GM12873 (cell line): Measurements from ENCODE around the gene THBD.
A peak's percentile ranks its signal among the peaks of the same experiment; 100 is the strongest.

ENCODE experiments used
- TF ChIP-seq, protein P1 (sequence below): IDR thresholded peaks from 2 replicates; pipeline ENCODE4 v1.5.1; 2012; ENCODE audit warnings: low read depth, mild to moderate bottlenecking, moderate library complexity, low read length, control low read depth; ENCODE audit not compliant: insufficient read depth; ENCODE audit errors: missing control alignments

THBD gene

DNA sequence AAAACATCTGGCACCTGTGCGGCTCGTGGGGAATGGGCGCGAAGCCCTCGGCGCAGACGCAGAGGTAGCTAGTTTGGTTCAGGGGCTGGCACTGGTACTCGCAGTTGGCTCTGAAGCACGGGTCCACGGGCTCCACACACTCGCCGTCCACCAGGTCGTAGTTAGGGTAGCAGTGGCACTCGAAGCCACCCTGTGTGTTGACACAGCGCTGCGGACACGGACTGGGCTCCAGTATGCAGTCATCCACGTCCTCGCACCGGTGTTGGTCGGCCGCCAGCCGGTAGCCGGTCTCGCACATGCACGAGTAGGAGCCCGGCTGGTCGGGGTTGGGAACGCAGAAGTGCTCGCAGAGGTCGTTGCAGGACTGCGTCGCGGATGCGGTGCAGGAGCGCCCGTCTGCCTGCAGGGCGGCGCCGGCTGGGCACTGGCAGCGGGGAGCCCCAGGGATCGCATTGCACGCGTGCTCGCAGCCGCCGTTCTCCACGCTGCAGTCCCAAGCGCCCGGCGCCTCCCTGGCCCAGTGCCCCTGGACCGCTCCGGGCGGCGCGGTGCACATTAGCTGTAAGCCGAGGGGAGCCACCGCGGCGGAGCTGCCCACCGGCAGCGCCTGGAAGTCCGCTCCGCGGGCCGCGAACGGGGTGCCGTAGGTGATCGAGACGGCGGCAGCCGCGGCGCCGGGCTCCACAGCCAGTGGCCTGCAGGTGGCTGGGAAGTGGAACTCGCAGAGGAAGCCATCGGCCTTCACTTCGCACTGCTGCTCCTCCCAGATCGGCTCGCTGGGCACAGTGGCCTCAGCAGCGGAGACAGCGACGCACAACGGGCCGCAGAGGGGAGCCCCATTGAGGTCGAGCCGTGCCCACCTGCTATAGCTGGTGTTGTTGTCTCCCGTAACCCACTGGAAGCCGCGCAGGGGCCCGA lies 930 bp downstream of the THBD start:
- TF ChIP-seq, protein P1, sequence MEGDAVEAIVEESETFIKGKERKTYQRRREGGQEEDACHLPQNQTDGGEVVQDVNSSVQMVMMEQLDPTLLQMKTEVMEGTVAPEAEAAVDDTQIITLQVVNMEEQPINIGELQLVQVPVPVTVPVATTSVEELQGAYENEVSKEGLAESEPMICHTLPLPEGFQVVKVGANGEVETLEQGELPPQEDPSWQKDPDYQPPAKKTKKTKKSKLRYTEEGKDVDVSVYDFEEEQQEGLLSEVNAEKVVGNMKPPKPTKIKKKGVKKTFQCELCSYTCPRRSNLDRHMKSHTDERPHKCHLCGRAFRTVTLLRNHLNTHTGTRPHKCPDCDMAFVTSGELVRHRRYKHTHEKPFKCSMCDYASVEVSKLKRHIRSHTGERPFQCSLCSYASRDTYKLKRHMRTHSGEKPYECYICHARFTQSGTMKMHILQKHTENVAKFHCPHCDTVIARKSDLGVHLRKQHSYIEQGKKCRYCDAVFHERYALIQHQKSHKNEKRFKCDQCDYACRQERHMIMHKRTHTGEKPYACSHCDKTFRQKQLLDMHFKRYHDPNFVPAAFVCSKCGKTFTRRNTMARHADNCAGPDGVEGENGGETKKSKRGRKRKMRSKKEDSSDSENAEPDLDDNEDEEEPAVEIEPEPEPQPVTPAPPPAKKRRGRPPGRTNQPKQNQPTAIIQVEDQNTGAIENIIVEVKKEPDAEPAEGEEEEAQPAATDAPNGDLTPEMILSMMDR = peak; percentile 53

DNA sequence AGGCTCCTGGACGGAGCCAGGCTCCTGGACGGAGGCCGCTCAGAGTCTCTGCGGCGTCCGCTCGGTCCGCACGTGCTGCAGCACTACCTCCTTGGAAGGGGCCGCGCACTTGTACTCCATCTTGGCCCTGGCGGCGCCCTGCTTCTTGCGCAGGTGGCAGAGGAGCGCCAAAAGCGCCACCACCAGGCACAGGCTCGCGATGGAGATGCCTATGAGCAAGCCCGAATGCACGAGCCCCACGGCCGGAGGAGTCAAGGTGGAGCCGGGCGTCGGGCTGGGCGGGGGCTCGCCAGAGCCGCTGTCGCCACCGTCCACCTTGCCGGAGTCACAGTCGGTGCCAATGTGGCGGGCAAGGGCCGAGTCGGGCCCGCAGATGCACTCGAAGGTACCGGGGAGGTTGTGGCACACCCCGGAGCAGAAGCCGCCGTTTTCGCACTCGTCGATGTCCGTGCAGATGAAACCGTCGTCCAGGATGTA lies 1.7 kb downstream of the THBD start:
- TF ChIP-seq, protein P1 = no peak

DNA sequence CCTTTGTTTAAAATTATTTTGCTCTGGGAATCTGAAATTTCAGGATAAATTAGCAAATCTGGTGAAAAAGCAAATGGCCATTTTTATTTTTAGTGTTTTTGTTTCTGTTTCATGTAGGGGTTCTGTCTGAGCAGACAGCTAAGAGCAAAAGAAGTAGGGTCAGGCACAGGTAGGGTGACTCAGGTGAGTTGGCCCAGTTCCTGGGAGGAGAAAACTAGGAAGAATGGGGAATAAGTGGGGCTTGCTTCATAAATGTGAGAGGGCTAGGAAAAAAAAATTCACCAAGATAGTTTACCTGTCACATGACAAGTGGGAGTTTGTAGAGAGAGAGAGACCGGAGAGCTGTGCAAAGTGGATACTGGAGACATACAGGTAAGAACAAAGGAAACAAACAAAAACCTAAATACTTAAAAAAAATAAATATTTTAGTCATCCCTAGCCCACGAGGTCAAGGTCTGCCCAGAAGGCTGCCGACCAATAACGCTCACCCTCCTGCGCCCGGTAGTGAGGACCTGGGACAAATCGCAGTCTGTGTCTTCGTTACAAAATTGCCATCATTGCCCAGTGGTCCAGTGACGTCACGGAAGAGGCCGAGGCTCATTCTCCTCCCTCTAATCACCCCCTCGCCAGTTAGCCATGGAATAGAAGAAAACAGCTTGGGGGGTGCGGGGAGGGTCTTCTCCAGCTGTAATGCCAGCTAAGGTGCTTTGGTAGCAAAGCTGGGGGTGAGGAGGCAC lies 2.3 kb downstream of the THBD start:
- TF ChIP-seq, protein P1 = no peak

DNA sequence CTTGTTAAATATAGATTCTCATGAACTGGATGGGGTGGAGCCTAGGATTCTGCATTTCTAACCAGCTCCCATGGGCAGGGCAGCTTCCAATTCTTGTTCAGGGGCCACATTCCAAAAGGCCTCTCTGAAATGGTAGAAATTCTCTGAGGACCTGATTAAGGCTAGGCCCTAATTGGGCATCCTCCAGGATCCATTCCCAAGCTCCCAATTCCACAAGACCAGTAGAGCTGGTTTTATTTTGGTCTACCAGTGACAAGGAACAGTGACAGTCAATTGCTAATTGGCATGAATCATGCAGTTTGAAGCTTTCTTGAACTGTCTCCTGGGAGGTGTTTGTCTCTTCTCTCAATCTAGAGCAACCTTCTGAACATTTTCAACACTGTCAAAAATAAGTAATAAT lies 3.0 kb downstream of the THBD start:
- TF ChIP-seq, protein P1 = no peak

DNA sequence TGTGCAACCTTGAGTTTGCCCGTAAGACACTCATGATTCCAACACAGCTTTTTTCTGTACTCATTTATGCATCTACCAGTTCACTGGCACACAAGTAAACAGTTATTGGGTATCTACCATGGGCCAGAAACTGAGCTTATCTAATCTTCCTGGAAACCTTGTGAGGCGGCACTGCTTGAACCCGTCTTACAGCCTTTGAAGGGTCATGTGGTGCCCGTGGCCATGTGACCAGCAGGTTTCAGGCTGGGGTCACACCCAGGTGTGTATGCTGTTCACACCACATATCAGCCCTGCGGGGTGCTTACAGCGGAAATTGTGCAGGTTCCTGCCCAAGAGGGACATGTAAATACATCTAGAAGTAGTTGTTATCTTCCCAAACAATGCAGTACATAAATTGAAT lies 6.1 kb downstream of the THBD start:
- TF ChIP-seq, protein P1 = peak; percentile 23

DNA sequence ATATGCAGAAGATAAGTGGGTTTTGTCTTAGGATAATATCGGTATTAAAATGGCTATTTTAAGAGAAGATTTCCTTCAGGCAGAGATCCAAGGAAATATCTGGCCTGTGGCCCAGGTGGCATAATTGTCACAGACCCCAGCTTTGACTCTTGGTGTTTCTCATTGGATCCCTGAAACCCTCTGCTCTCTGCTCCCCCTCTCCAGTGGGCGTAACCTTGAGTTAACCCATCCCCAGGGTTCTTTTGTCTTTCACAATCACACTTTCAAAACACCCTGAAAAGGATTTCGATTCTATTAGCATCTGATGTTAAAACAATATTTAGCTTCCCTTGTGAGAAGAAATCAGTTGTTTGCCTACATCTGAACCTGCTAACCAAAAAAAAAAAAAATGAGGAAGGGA lies 7.2 kb downstream of the THBD start:
- TF ChIP-seq, protein P1 = no peak

DNA sequence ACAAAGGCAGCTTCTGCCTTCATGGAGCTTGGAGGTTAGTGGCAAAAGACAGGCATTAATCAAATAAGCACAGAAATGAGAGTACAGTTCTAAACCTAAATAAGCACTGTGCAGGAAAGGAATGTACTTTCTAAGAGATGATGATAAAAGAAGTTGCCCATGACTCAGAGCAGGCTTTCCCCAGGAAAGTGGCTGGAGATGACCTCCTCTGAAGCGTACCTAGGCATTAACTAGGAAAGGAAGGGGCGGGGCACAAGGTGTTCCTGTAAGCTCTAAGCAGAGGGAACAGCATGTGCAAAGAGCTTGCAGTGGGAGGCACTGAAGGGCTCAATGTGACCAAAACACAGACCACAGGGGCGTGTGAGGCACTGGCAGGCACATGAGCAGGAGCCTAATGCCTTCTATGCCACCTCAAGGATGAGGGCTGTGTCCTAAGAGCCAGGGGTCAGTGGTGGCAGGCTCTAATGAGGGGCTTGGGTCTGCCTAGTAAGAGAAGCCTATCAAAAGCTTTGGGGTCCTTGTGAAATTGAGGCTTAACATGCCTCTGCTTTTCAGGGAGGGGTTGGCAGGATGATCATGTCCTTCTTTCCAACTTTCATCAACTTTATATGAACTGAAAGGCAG lies 9.5 kb downstream of the THBD start:
- TF ChIP-seq, protein P1 = no peak
